GM08714 (cell line): Measurements from ENCODE around the gene CHRM2.

Experiments used
- H3K4me3 ChIP-seq: fragments of 200-500 bp; sonication (Bioruptor generic); 2 replicates; pipeline ENCODE4 v1.5.1; 2014; ENCODE audit warnings: mild to moderate bottlenecking, low read length, inconsistent platforms
- ZNF274 ChIP-seq: IDR thresholded peaks from 2 replicates; pipeline ENCODE4 v1.6.1; 2012; ENCODE audit warnings: mild to moderate bottlenecking, low read depth, low read length

The CHRM2 gene

GRCh38 chr7:136957391-136957790, 88.9 kb downstream of the CHRM2 start:
- H3K4me3 ChIP-seq, result no peak overlapping the region
- TF ChIP-seq ZNF274, result no peak

- TF ChIP-seq ZNF274, result no peak
- no peak overlapping the region for H3K4me3 ChIP-seq
Observed at GRCh38 chr7:136958016-136958415, 89.6 kb downstream of the CHRM2 start.

GRCh38 chr7:136964347-136964746, 95.9 kb downstream of the CHRM2 start:
- H3K4me3 ChIP-seq, result no peak overlapping the region
- TF ChIP-seq ZNF274, result no peak

- H3K4me3 ChIP-seq, result no peak overlapping the region
- no peak for TF ChIP-seq ZNF274
Observed at GRCh38 chr7:136966825-136967224, 98.4 kb downstream of the CHRM2 start.

- TF ChIP-seq ZNF274, result no peak
- no peak overlapping the region for H3K4me3 ChIP-seq
Observed at GRCh38 chr7:136969761-136970160, 101.3 kb downstream of the CHRM2 start.

- no peak for TF ChIP-seq ZNF274
Observed at GRCh38 chr7:136971776-136972175, 103.3 kb downstream of the CHRM2 start.

GRCh38 chr7:136976504-136977251, 108.2 kb downstream of the CHRM2 start:
- H3K4me3 ChIP-seq, result no peak overlapping the region
- no peak for TF ChIP-seq ZNF274

More at GRCh38 chr7:136971776-136972175, 103.3 kb downstream of the CHRM2 start:
- H3K4me3 ChIP-seq, result no peak overlapping the region

- no peak overlapping the region for H3K4me3 ChIP-seq
- TF ChIP-seq ZNF274, result no peak
Observed at GRCh38 chr7:136993377-136993776, 124.9 kb downstream of the CHRM2 start.

- TF ChIP-seq ZNF274, result no peak
- H3K4me3 ChIP-seq, result no peak overlapping the region
Observed at GRCh38 chr7:136997735-136998134, 129.3 kb downstream of the CHRM2 start.

- H3K4me3 ChIP-seq, result no peak overlapping the region
- no peak for TF ChIP-seq ZNF274
Observed at GRCh38 chr7:136998495-136998894, 130.0 kb downstream of the CHRM2 start.

- H3K4me3 ChIP-seq, result no peak overlapping the region
- TF ChIP-seq ZNF274, result no peak
Observed at GRCh38 chr7:137000621-137001020, 132.2 kb downstream of the CHRM2 start.

GRCh38 chr7:137001041-137001440, 132.6 kb downstream of the CHRM2 start:
- no peak for TF ChIP-seq ZNF274
- no peak overlapping the region for H3K4me3 ChIP-seq

- TF ChIP-seq ZNF274, result no peak
Observed at GRCh38 chr7:137001478-137001877, 133.0 kb downstream of the CHRM2 start.

GRCh38 chr7:137003086-137003485, 134.6 kb downstream of the CHRM2 start:
- TF ChIP-seq ZNF274, result no peak
- no peak overlapping the region for H3K4me3 ChIP-seq

More at GRCh38 chr7:137001478-137001877, 133.0 kb downstream of the CHRM2 start:
- H3K4me3 ChIP-seq, result no peak overlapping the region

GRCh38 chr7:137003566-137003965, 135.1 kb downstream of the CHRM2 start:
- H3K4me3 ChIP-seq, result no peak overlapping the region

GRCh38 chr7:137005873-137006272, 137.4 kb downstream of the CHRM2 start:
- TF ChIP-seq ZNF274, result no peak

More at GRCh38 chr7:137003566-137003965, 135.1 kb downstream of the CHRM2 start:
- no peak for TF ChIP-seq ZNF274

GRCh38 chr7:137006293-137006692, 137.8 kb downstream of the CHRM2 start:
- H3K4me3 ChIP-seq, result no peak overlapping the region
- TF ChIP-seq ZNF274, result no peak

More at GRCh38 chr7:137005873-137006272, 137.4 kb downstream of the CHRM2 start:
- H3K4me3 ChIP-seq, result no peak overlapping the region
